PFSK-1 (cell line): ENCODE results near the gene NXPH1.

ENCODE experiments used
- FOXP2 ChIP-seq: optimal IDR thresholded peaks from 2 replicates; pipeline ENCODE3; 2011; ENCODE audit warnings: borderline replicate concordance, control low read depth, inconsistent platforms; ENCODE audit not compliant: insufficient read depth; ENCODE audit errors: extremely low read length, extremely low read depth
- POLR2AphosphoS5 ChIP-seq: IDR thresholded peaks from 2 replicates; pipeline ENCODE4 v1.6.1; 2012; ENCODE audit warnings: low read depth, mild to moderate bottlenecking, control low read depth, low read length, moderate library complexity
- REST ChIP-seq, 2 experiments: IDR thresholded peaks; 2 replicates each; pipeline versions ENCODE4 v1.6.1 to v1.8.0; 2011 to 2012; ENCODE audit warnings: low read depth in 2 of 2, low read length in 2 of 2, control low read depth in 1 of 2, inconsistent platforms in 1 of 2, mild to moderate bottlenecking in 1 of 2, moderate library complexity in 1 of 2; ENCODE audit not compliant: insufficient read depth in 1 of 2
- SIN3A ChIP-seq: IDR thresholded peaks from 2 replicates; pipeline ENCODE4 v1.6.1; 2012; ENCODE audit warnings: mild to moderate bottlenecking, low read length, moderate library complexity, borderline replicate concordance; ENCODE audit not compliant: insufficient read depth
- TAF1 ChIP-seq: IDR thresholded peaks from 2 replicates; pipeline ENCODE4 v1.6.1; 2012; ENCODE audit warnings: low read length, control low read depth, borderline replicate concordance; ENCODE audit not compliant: insufficient read depth

Gene NXPH1

GRCh38 chr7:8612584-8612983, 179.2 kb downstream of the NXPH1 start:
- no peak for TF ChIP-seq SIN3A
- TF ChIP-seq POLR2AphosphoS5 = no peak
- TF ChIP-seq REST (IDR thresholded peaks at IDR 0.05; ENCODE audit: insufficient read depth in 1 of 2, low read depth in 2 of 2, low read length in 2 of 2) = no peak
- TF ChIP-seq TAF1 = no peak

DNA sequence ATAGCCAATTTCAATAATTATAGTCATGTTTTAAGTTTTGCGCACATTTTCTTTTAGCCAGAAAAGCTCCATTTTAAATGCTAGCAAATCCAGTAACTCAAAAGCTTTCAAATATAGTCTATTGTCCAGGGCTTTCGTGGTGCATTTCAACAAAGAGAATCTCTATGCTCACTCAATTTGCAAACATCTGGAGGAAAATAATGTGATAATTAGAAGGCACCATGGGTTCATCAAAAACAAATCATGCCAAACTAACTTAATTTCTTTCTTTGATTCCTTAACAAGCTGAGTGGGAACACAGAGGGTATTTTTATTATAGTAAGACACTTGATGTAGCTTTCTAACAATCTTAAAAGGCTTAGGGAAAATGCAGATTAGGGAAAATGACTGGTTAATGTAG, 179.8 kb downstream of the NXPH1 start:
- no peak for TF ChIP-seq FOXP2
- no peak for TF ChIP-seq POLR2AphosphoS5
- TF ChIP-seq TAF1 = no peak
- TF ChIP-seq SIN3A = no peak
- no peak for TF ChIP-seq REST (IDR thresholded peaks at IDR 0.05; ENCODE audit: insufficient read depth in 1 of 2, low read depth in 2 of 2, low read length in 2 of 2)

DNA sequence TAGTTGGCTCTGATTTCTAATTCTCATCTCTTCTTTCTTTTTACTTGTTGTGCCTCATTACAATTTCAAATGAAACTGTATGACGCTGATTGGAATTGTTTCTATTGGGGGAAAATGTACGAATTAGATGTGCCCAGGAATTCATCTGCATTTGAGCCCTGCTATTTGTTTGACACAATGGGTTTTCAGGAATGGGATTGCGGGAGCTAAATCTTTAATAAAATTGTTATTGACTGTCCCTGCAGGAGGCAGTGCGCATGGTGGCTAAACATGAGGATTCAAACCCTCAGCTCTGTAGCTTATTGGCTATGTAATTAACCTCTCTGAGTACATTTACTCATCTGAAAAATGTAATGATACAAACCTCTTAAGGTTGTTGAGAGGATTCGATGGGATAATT, 181.6 kb downstream of the NXPH1 start:
- TF ChIP-seq POLR2AphosphoS5 (no peak), SIN3A (no peak), TAF1 (no peak), REST (IDR thresholded peaks at IDR 0.05; ENCODE audit: insufficient read depth in 1 of 2, low read depth in 2 of 2, low read length in 2 of 2) (no peak), FOXP2 (no peak)

GRCh38 chr7:8618441-8619070, 185.1 kb downstream of the NXPH1 start:
- TF ChIP-seq TAF1 = no peak
- TF ChIP-seq POLR2AphosphoS5 = no peak
- TF ChIP-seq SIN3A = no peak
- TF ChIP-seq FOXP2 = no peak
- TF ChIP-seq REST (IDR thresholded peaks at IDR 0.05; ENCODE audit: insufficient read depth in 1 of 2, low read depth in 2 of 2, low read length in 2 of 2) = no peak

- TF ChIP-seq REST (IDR thresholded peaks at IDR 0.05; ENCODE audit: insufficient read depth in 1 of 2, low read depth in 2 of 2, low read length in 2 of 2) (no peak), POLR2AphosphoS5 (no peak), FOXP2 (no peak), TAF1 (no peak), SIN3A (no peak)
Observed at GRCh38 chr7:8620169-8620568, 186.8 kb downstream of the NXPH1 start.
